Measurements from ENCODE around the gene CDCA7L.
"Not testable (repeated sequence)": the region's sequence is repeated elsewhere in the genome, so short reads cannot be mapped to it uniquely, and the experiment has no call there.

The CDCA7L gene

DNA sequence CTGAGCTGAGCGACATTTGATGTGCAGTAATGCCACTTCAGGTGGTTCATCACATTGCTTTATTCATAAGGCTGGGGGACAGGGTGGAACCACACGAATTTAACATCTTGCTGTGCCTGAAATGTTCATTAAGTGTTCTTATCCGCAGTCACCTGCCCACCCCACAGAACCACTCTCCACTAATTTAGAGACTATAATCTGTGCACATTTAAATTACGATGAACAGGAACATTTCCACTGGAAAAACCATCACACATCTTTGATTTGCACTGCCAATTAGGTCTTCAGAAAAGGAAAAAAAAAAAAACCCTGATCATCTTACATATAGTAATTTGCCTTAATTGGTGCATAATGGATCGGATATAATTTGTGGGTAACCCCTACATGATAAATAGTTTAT is 2.3 kb downstream of the CDCA7L start:
- H3K4me1 ChIP-seq (ENCODE audit: control insufficient read depth, low read depth, low read length): peaks cover 36% of the 10 kb centered on the region
- no peaks in the 10 kb centered on the region for H3K36me3 ChIP-seq (ENCODE audit: control insufficient read depth, low read depth, low read length)
- no peak overlapping the region for H3K27ac ChIP-seq (ENCODE audit: low read length)
- no peaks in the 10 kb centered on the region for H3K27me3 ChIP-seq (ENCODE audit: control insufficient read depth, insufficient read depth, low read length)
- H3K4me3 ChIP-seq (ENCODE audit: low read length): peak overlapping the region; percentile 99
- no peak overlapping the region for H3K9ac ChIP-seq (ENCODE audit: low read length)
- H3K9me3 ChIP-seq (ENCODE audit: control insufficient read depth, low read depth, low read length): no peaks in the 10 kb centered on the region

GRCh38 chr7:21942955-21943354 is 2.7 kb downstream of the CDCA7L start:
- Histone ChIP-seq H3K27ac (ENCODE audit: low read length) (no peak overlapping the region), H3K9me3 (ENCODE audit: control insufficient read depth, low read depth, low read length) (no peaks in the 10 kb centered on the region), H3K4me1 (ENCODE audit: control insufficient read depth, low read depth, low read length) (peaks cover 36% of the 10 kb centered on the region), H3K27me3 (ENCODE audit: control insufficient read depth, insufficient read depth, low read length) (no peaks in the 10 kb centered on the region), H3K36me3 (ENCODE audit: control insufficient read depth, low read depth, low read length) (no peaks in the 10 kb centered on the region), H3K9ac (ENCODE audit: low read length) (no peak overlapping the region), H3K4me3 (ENCODE audit: low read length) (no peak overlapping the region)

DNA sequence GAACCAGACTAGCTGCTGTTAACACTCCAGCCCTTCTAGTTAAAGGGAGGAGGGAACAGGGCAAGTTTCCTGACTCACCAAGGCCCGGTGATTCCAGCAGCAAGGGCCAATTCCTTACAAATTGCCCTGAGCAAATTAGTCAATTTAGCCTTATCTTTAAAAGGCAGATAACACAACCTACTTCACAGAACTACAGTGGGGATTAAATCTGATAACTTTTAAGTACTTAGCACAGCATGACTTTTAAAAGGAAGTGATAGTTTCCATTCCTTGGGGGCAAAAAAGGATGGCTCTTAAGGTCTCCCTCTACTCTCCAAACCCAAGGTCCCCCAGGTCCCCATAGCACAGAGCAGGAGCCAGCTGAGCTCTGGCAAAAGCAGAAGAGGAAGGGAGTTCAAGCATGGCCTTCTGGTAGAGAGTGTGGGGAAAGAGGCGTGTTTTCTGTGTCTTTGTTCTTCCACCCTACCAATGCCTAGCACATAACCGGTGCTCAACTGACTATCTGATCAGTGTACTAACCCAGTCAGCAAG is 4.0 kb downstream of the CDCA7L start:
- Histone ChIP-seq H3K27me3 (ENCODE audit: control insufficient read depth, insufficient read depth, low read length) (no peaks in the 10 kb centered on the region), H3K9me3 (ENCODE audit: control insufficient read depth, low read depth, low read length) (no peaks in the 10 kb centered on the region), H3K27ac (ENCODE audit: low read length) (no peak overlapping the region), H3K4me1 (ENCODE audit: control insufficient read depth, low read depth, low read length) (peaks cover 36% of the 10 kb centered on the region), H3K36me3 (ENCODE audit: control insufficient read depth, low read depth, low read length) (no peaks in the 10 kb centered on the region), H3K4me3 (ENCODE audit: low read length) (no peak overlapping the region), H3K9ac (ENCODE audit: low read length) (no peak overlapping the region)

- H3K9ac ChIP-seq (ENCODE audit: low read length): no peak overlapping the region
- peaks cover 32% of the 10 kb centered on the region for H3K4me1 ChIP-seq (ENCODE audit: control insufficient read depth, low read depth, low read length)
- H3K4me3 ChIP-seq (ENCODE audit: low read length): no peak overlapping the region
- no peaks in the 10 kb centered on the region for H3K36me3 ChIP-seq (ENCODE audit: control insufficient read depth, low read depth, low read length)
- no peaks in the 10 kb centered on the region for H3K9me3 ChIP-seq (ENCODE audit: control insufficient read depth, low read depth, low read length)
- H3K27me3 ChIP-seq (ENCODE audit: control insufficient read depth, insufficient read depth, low read length): no peaks in the 10 kb centered on the region
- no peak overlapping the region for H3K27ac ChIP-seq (ENCODE audit: low read length)
Measured at GRCh38 chr7:21939858-21940372, 5.8 kb downstream of the CDCA7L start.

DNA sequence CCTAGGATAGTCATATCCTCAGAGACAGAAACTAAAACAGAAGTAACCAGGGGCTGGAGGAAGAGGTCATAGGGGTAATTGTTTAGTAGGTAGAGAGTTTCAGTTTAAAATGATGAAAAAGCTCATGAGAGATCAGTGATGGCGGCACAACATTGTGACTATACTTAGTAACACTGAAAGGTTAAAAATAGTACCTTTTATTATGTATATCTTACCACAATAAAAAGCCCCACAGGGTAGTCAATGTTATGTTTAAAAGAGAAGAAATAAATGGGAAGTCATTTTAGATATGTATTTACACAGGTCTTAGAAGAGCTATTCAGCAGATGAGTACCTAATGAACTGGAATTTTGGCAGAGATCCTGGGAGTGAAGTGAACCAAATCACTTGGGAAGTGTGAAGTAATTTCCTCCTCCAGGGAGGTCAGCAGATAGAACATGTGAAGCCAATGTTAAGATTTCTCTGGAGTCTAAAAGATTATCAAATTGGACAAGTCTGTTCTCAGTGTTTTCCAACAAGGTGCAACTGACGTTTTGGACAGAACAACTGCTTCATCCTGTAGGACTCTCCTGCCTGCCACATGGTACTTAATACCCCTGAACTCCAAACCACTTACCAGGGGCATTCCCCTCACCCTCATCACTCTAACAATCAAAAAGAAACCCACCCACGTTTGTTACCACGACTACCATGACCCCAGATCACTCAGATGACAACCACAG is 6.4 kb downstream of the CDCA7L start:
- Histone ChIP-seq H3K4me3 (ENCODE audit: low read length) (no peak overlapping the region), H3K27me3 (ENCODE audit: control insufficient read depth, insufficient read depth, low read length) (no peaks in the 10 kb centered on the region), H3K27ac (ENCODE audit: low read length) (no peak overlapping the region), H3K36me3 (ENCODE audit: control insufficient read depth, low read depth, low read length) (no peaks in the 10 kb centered on the region), H3K9ac (ENCODE audit: low read length) (no peak overlapping the region), H3K4me1 (ENCODE audit: control insufficient read depth, low read depth, low read length) (peaks cover 35% of the 10 kb centered on the region), H3K9me3 (ENCODE audit: control insufficient read depth, low read depth, low read length) (no peaks in the 10 kb centered on the region)

- Histone ChIP-seq H3K27me3 (ENCODE audit: control insufficient read depth, insufficient read depth, low read length) (no peaks in the 10 kb centered on the region), H3K4me3 (ENCODE audit: low read length) (no peak overlapping the region), H3K9ac (ENCODE audit: low read length) (no peak overlapping the region), H3K36me3 (ENCODE audit: control insufficient read depth, low read depth, low read length) (no peaks in the 10 kb centered on the region), H3K27ac (ENCODE audit: low read length) (no peak overlapping the region), H3K9me3 (ENCODE audit: control insufficient read depth, low read depth, low read length) (no peaks in the 10 kb centered on the region), H3K4me1 (ENCODE audit: control insufficient read depth, low read depth, low read length) (peaks cover 30% of the 10 kb centered on the region)
Measured at GRCh38 chr7:21938463-21938862, 7.2 kb downstream of the CDCA7L start.

- Histone ChIP-seq H3K36me3 (ENCODE audit: control insufficient read depth, low read depth, low read length) (no peaks in the 10 kb centered on the region), H3K9ac (ENCODE audit: low read length) (no peak overlapping the region), H3K9me3 (ENCODE audit: control insufficient read depth, low read depth, low read length) (no peaks in the 10 kb centered on the region), H3K27ac (ENCODE audit: low read length) (no peak overlapping the region), H3K27me3 (ENCODE audit: control insufficient read depth, insufficient read depth, low read length) (no peaks in the 10 kb centered on the region), H3K4me3 (ENCODE audit: low read length) (no peak overlapping the region), H3K4me1 (ENCODE audit: control insufficient read depth, low read depth, low read length) (peaks cover 10% of the 10 kb centered on the region)
Measured at GRCh38 chr7:21934808-21935207, 10.9 kb downstream of the CDCA7L start.

DNA sequence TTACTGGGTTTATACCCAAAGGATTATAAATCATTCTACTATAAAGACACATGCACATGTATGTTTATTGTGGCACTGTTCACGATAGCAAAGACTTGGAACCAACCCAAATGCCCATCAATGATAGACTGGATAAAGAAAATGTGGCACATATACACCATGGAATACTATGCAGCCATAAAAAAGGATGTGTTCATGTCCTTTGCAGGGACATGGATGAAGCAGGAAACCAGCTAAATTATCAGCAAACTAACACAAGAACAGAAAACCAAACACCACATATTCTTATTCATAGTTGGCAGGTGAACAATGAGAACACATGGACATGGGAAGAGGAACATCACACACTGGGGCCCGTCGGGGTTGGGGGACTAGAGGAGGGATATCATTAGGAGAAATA is 12.4 kb downstream of the CDCA7L start:
- not testable (repeated sequence) for H3K9me3 ChIP-seq (ENCODE audit: control insufficient read depth, low read depth, low read length); H3K27me3 ChIP-seq (ENCODE audit: control insufficient read depth, insufficient read depth, low read length); H3K9ac ChIP-seq (ENCODE audit: low read length); H3K4me1 ChIP-seq (ENCODE audit: control insufficient read depth, low read depth, low read length); H3K36me3 ChIP-seq (ENCODE audit: control insufficient read depth, low read depth, low read length); H3K4me3 ChIP-seq (ENCODE audit: low read length); H3K27ac ChIP-seq (ENCODE audit: low read length)

- Histone ChIP-seq H3K9me3 (ENCODE audit: control insufficient read depth, low read depth, low read length) (no peaks in the 10 kb centered on the region), H3K36me3 (ENCODE audit: control insufficient read depth, low read depth, low read length) (no peaks in the 10 kb centered on the region), H3K4me1 (ENCODE audit: control insufficient read depth, low read depth, low read length) (peaks cover 29% of the 10 kb centered on the region), H3K4me3 (ENCODE audit: low read length) (no peak overlapping the region), H3K9ac (ENCODE audit: low read length) (no peak overlapping the region), H3K27ac (ENCODE audit: low read length) (no peak overlapping the region), H3K27me3 (ENCODE audit: control insufficient read depth, insufficient read depth, low read length) (no peaks in the 10 kb centered on the region)
Measured at GRCh38 chr7:21927693-21928092, 18.0 kb downstream of the CDCA7L start.

DNA sequence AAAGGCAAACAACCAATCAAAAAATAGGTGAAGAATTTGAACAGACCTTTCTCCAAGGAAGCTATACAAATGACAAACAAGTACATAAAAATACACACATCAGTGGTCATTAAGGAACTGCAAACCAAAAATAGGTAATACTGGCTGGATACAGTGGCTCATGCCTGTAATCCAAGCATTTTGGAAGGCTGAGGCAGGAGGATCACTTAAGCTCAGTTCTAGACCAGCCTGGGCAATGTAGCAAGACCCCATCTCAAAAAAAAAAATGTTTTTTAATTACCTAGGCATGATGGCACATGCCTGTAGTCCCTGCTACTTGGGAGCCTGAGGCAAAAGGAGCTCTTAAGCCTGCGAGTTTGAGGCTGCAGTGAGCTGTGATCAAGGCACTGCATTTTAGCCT is 19.3 kb downstream of the CDCA7L start:
- no peaks in the 10 kb centered on the region for H3K9me3 ChIP-seq (ENCODE audit: control insufficient read depth, low read depth, low read length)
- no peaks in the 10 kb centered on the region for H3K27me3 ChIP-seq (ENCODE audit: control insufficient read depth, insufficient read depth, low read length)
- no peaks in the 10 kb centered on the region for H3K36me3 ChIP-seq (ENCODE audit: control insufficient read depth, low read depth, low read length)
- peaks cover 38% of the 10 kb centered on the region for H3K4me1 ChIP-seq (ENCODE audit: control insufficient read depth, low read depth, low read length)
- H3K4me3 ChIP-seq (ENCODE audit: low read length): no peak overlapping the region
- no peak overlapping the region for H3K27ac ChIP-seq (ENCODE audit: low read length)
- H3K9ac ChIP-seq (ENCODE audit: low read length): no peak overlapping the region

GRCh38 chr7:21923658-21924057 is 22.0 kb downstream of the CDCA7L start:
- no peaks in the 10 kb centered on the region for H3K27me3 ChIP-seq (ENCODE audit: control insufficient read depth, insufficient read depth, low read length)
- no peaks in the 10 kb centered on the region for H3K9me3 ChIP-seq (ENCODE audit: control insufficient read depth, low read depth, low read length)
- no peaks in the 10 kb centered on the region for H3K36me3 ChIP-seq (ENCODE audit: control insufficient read depth, low read depth, low read length)
- no peak overlapping the region for H3K9ac ChIP-seq (ENCODE audit: low read length)
- H3K4me3 ChIP-seq (ENCODE audit: low read length): no peak overlapping the region
- H3K27ac ChIP-seq (ENCODE audit: low read length): no peak overlapping the region
- H3K4me1 ChIP-seq (ENCODE audit: control insufficient read depth, low read depth, low read length): peaks cover 49% of the 10 kb centered on the region

- Histone ChIP-seq H3K9ac (ENCODE audit: low read length) (no peak overlapping the region), H3K27ac (ENCODE audit: low read length) (no peak overlapping the region), H3K9me3 (ENCODE audit: control insufficient read depth, low read depth, low read length) (no peaks in the 10 kb centered on the region), H3K36me3 (ENCODE audit: control insufficient read depth, low read depth, low read length) (no peaks in the 10 kb centered on the region), H3K4me1 (ENCODE audit: control insufficient read depth, low read depth, low read length) (peaks cover 46% of the 10 kb centered on the region), H3K4me3 (ENCODE audit: low read length) (no peak overlapping the region), H3K27me3 (ENCODE audit: control insufficient read depth, insufficient read depth, low read length) (no peaks in the 10 kb centered on the region)
Measured at GRCh38 chr7:21922605-21923004, 23.1 kb downstream of the CDCA7L start.

All from iPS-18a (cell line).